K562 (cell line): ENCODE measurements around the gene SLC2A8. TPM values are rescaled to one million over a fixed set of nuclear protein-coding genes. Genes with fewer than 3 reads are reported as not detected.

Experiments
- ATAC-seq: fragments of 200-7000 bp; cut with Tn5 transposase; 3 replicates; pipeline ENCODE4 v1.9.1; 2020; ENCODE audit warnings: moderate library complexity
- BruUV-seq: library from RNA; stranded (reverse); fragments of 400-500 nt; replicated peaks from 2 replicates; lab custom pipeline; 2021; lab: Mats Ljungman, UMichigan
- CTCF ChIA-PET: fragments of 300-600 bp; formaldehyde crosslinking; extraction: SDS; loops from one replicate; lab custom pipeline; 2021; ENCODE audit warnings: low intra/inter-chr PET ratio; lab: Yijun Ruan, JAX
- POLR2A ChIA-PET: fragments of 300-600, 350-650 bp; sonication (Branson Sonifier 250); formaldehyde crosslinking; extraction: SDS; loops from one replicate; lab custom pipeline; 2021; ENCODE audit warnings: antibody characterized with exemption, inconsistent platforms; lab: Yijun Ruan, JAX
- DNase-seq, 4 experiments: peaks; one replicate each; pipeline versions ENCODE4 v3.0.0 to v3.0.0-alpha.2; 2011 to 2018; ENCODE audit warnings: low spot score in 3 of 4, mixed read lengths in 3 of 4; ENCODE audit errors: extremely low read depth in 1 of 4
- FAIRE-seq: peaks from 2 replicates; lab custom pipeline; 2011; peaks lifted over from hg19 to GRCh38; lab: Jason Lieb, UNC
- H2AFZ ChIP-seq: 2 replicates; pipeline ENCODE4 v1.6.0; 2011; ENCODE audit warnings: low read depth, low read length, control low read depth, inconsistent platforms
- H3K27ac ChIP-seq: fragments of 200-600 bp; 3 replicates; pipeline ENCODE4 v1.8.0; 2011; ENCODE audit warnings: low read depth, mild to moderate bottlenecking, control low read depth, inconsistent platforms, low read length, moderate library complexity, mixed read lengths; ENCODE audit errors: extremely low read depth
- H3K27me3 ChIP-seq, 2 experiments: fragments of 300-600 bp in 1 of 2; 2 replicates in 1 of 2; 3 replicates in 1 of 2; pipeline versions ENCODE4 v1.6.0 to v1.8.0; 2011; ENCODE audit warnings: inconsistent platforms in 2 of 2, low read length in 2 of 2, mild to moderate bottlenecking in 1 of 2, mixed read lengths in 1 of 2, moderate library complexity in 1 of 2; ENCODE audit not compliant: control insufficient read depth in 2 of 2, insufficient read depth in 2 of 2
- H3K36me3 ChIP-seq: fragments of 300-600 bp; 3 replicates; pipeline ENCODE4 v1.8.0; 2011; ENCODE audit warnings: mild to moderate bottlenecking, low read length, inconsistent platforms; ENCODE audit not compliant: control insufficient read depth, insufficient read depth
- H3K4me1 ChIP-seq, 2 experiments: fragments of 200-600 bp in 1 of 2; replicated peaks in 1 of 2; 2 replicates in 1 of 2; 3 replicates in 1 of 2; pipeline versions ENCODE4 v1.5.1 to v1.8.0; 2011; ENCODE audit warnings: inconsistent platforms in 2 of 2, low read length in 2 of 2, mild to moderate bottlenecking in 1 of 2, mixed read lengths in 1 of 2, moderate library complexity in 1 of 2; ENCODE audit not compliant: control insufficient read depth in 2 of 2, insufficient read depth in 2 of 2
- H3K4me2 ChIP-seq: 2 replicates; pipeline ENCODE4 v1.6.1; 2011; ENCODE audit warnings: low read length, control low read depth, inconsistent platforms, mixed read lengths; ENCODE audit not compliant: insufficient read depth
- H3K4me3 ChIP-seq: fragments of 200-600 bp; sonication (generic), shearing (Covaris generic); 2 replicates; pipeline ENCODE4 v1.5.1; 2016; ENCODE audit warnings: control low read depth, inconsistent platforms
- H3K79me2 ChIP-seq: fragments of 200-600 bp; 3 replicates; pipeline ENCODE4 v1.8.0; 2011; ENCODE audit warnings: low read length, inconsistent platforms; ENCODE audit not compliant: control insufficient read depth, insufficient read depth
- H3K9ac ChIP-seq, 2 experiments: 2 replicates each; pipeline versions ENCODE4 v1.6.0 to v1.6.1; 2011; ENCODE audit warnings: low read depth in 2 of 2, low read length in 2 of 2, control low read depth in 1 of 2, inconsistent platforms in 1 of 2, mild to moderate bottlenecking in 1 of 2, mixed read lengths in 1 of 2; ENCODE audit not compliant: insufficient read depth in 1 of 2
- H3K9me1 ChIP-seq: one replicate; pipeline ENCODE4 v1.6.0; 2011; ENCODE audit warnings: inconsistent platforms, mild to moderate bottlenecking, low read length, moderate library complexity; ENCODE audit not compliant: control insufficient read depth, insufficient read depth
- H3K9me3 ChIP-seq: replicated peaks from 2 replicates; pipeline ENCODE4 v1.5.1; 2011; ENCODE audit warnings: low read depth, low read length, inconsistent platforms; ENCODE audit not compliant: control insufficient read depth, insufficient read depth
- H4K20me1 ChIP-seq: replicated peaks from 2 replicates; pipeline ENCODE4 v1.6.1; 2011; ENCODE audit warnings: low read length, inconsistent platforms, mixed read lengths; ENCODE audit not compliant: control insufficient read depth, insufficient read depth
- ATF1 ChIP-seq, 2 experiments: fragments of 450-650 bp in 1 of 2; IDR thresholded peaks; 2 replicates each; pipeline ENCODE4 v1.6.1; 2016; ENCODE audit warnings: missing compliant biosample characterization in 1 of 2, missing genetic modification characterization in 1 of 2
- CHD1 ChIP-seq: fragments of 200-600 bp; sonication (generic); IDR thresholded peaks from one replicate; pipeline ENCODE4 v1.6.1; 2012; ENCODE audit warnings: mild to moderate bottlenecking, moderate library complexity, low read length, inconsistent platforms
- FOS ChIP-seq: IDR thresholded peaks from 3 replicates; pipeline ENCODE4 v1.6.1; 2011; ENCODE audit not compliant: insufficient read length; ENCODE audit errors: extremely low read depth
- HNRNPLL ChIP-seq: fragments of 200-400 bp; formaldehyde crosslinking; IDR thresholded peaks from 2 replicates; pipeline ENCODE4 v1.6.1; 2017; ENCODE audit warnings: low read length, low read depth, mild to moderate bottlenecking; ENCODE audit not compliant: poor library complexity, severe bottlenecking
- ILF3 ChIP-seq: fragments of 450-650 bp; IDR thresholded peaks from 2 replicates; pipeline ENCODE4 v1.6.1; 2018; ENCODE audit warnings: antibody characterized with exemption, mild to moderate bottlenecking, moderate library complexity, borderline replicate concordance
- KDM4B ChIP-seq, 2 experiments: fragments of 450-650 bp in 1 of 2; sonication (generic) in 1 of 2; IDR thresholded peaks; 2 replicates each; pipeline ENCODE4 v1.6.1; 2016 to 2017; ENCODE audit warnings: borderline replicate concordance in 2 of 2, antibody characterized with exemption in 1 of 2, low read depth in 1 of 2, mild to moderate bottlenecking in 1 of 2
- MBD2 ChIP-seq: sonication (generic); IDR thresholded peaks from 2 replicates; pipeline ENCODE4 v1.6.1; 2016; ENCODE audit warnings: low read depth, borderline replicate concordance
- MCM2 ChIP-seq: fragments of 450-650 bp; IDR thresholded peaks from 2 replicates; pipeline ENCODE4 v1.6.1; 2017; ENCODE audit warnings: low read depth, mild to moderate bottlenecking
- PML ChIP-seq: IDR thresholded peaks from 2 replicates; pipeline ENCODE4 v1.6.1; 2012; ENCODE audit warnings: low read length, inconsistent platforms
- RFX5 ChIP-seq: IDR thresholded peaks from 2 replicates; pipeline ENCODE4 v1.6.1; 2011; ENCODE audit warnings: low read depth, mild to moderate bottlenecking, improper control_type of control experiment, low read length
- SRF ChIP-seq, 2 experiments: fragments of 250-450, 450-650 bp in 1 of 2; sonication (Bioruptor Pico) in 1 of 2; sonication (generic) in 1 of 2; formaldehyde crosslinking; IDR thresholded peaks; 2 replicates each; pipeline versions ENCODE4 v1.5.0 to v1.5.1; 2020 to 2022; ENCODE audit warnings: mild to moderate bottlenecking in 1 of 2, missing genetic modification reagents in 1 of 2
- WGBS: fragments of 100-300 bp; shearing (Covaris generic); methylation state at CpG from one replicate; pipeline ENCODE4 v1.1.6; 2016; ENCODE audit warnings: low coverage, mixed read lengths; ENCODE audit not compliant: insufficient coverage; ENCODE audit errors: missing lambda C conversion rate; 5-methylcytosine and 5-hydroxymethylcytosine counted together
- in situ Hi-C: fragments of 300-500 bp; cut with MboI; formaldehyde crosslinking; loops from 4 replicates; pipeline ENCODE4 v1.15.0; 2018; ENCODE audit warnings: inconsistent platforms, mixed read lengths
- intact Hi-C: fragments of 100-400 bp; cut with micrococcal nuclease; formaldehyde crosslinking; loops from 2 replicates; pipeline ENCODE4 v1.14.2; 2022
- polyA plus RNA-seq, 8 experiments: library from polyadenylated mRNA; depleted of rRNA in 4 of 8; stranded (reverse) in 5 of 8; unstranded in 3 of 8; fragments of >200 nt; fragmentation: Nextera tagmentation in 2 of 8; fragmentation: Illumina TruSeq in 1 of 8; extraction: Ambion mirVana in 2 of 8; extraction: Trizol in 1 of 8; gene quantifications; 2 replicates each; pipeline versions ENCODE4 v1.2.1 to v1.2.3, GENCODE V29; 2011 to 2014; ENCODE audit warnings: inconsistent platforms in 1 of 8, missing spikeins in 1 of 8
- total RNA-seq, 7 experiments: library from RNA; depleted of rRNA in 6 of 7; stranded (reverse); fragments of >200 nt in 6 of 7; fragmentation: Illumina TruSeq in 2 of 7; extraction: Trizol in 2 of 7; gene quantifications; 2 replicates each; pipeline versions ENCODE4 v1.2.1 to v1.2.3, GENCODE V29; 2011 to 2021; ENCODE audit warnings: low replicate concordance in 1 of 7
- TF ChIP-seq, protein P1 (sequence below): fragments of 250-450 bp; sonication (Bioruptor Pico); IDR thresholded peaks from 2 replicates; pipeline ENCODE4 v1.5.0; 2021
- TF ChIP-seq, protein P2 (sequence below): fragments of 450-650 bp; IDR thresholded peaks from 2 replicates; pipeline ENCODE4 v1.6.1; 2018; ENCODE audit not compliant: partially characterized antibody
- TF ChIP-seq, protein P3 (sequence below), 3 experiments: IDR thresholded peaks in 2 of 3; conservative IDR thresholded peaks in 1 of 3; 2 replicates each; pipeline ENCODE4 v1.5.1; 2011 to 2012; ENCODE audit warnings: low read length in 3 of 3, mild to moderate bottlenecking in 3 of 3, control low read depth in 2 of 3, improper control_type of control experiment in 1 of 3, inconsistent platforms in 1 of 3, low read depth in 1 of 3, mixed read lengths in 1 of 3, moderate library complexity in 1 of 3; ENCODE audit not compliant: insufficient read depth in 2 of 3

The SLC2A8 gene
- total and polyA plus RNA-seq, 9 of the 15 experiments (the other 6 are each of a cell fraction or from before 2014, with no cell fraction given): 0.13 to 12.9 (median 5.2) TPM

DNA sequence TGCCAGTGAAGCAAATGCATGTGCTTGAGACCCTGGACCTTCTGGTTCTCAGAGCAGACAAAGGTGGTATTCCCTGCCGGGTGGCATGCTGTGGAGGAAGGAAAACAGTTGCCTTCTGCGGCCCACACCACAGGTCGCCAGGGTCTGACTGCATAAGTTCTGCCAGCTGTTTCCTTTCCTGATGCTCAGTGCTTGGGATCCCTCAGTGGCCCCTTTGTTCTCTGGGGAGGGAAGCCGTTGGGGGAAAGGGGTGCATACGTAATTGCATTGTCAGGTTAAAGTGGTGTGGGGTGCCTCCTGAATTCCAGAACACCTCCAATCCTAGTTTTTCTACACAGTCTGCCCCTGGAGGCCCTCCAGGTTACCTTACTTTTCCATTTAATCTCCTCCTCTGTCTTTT is 43.1 kb upstream of the SLC2A8 start:
- DNase-seq (no peak), FAIRE-seq (no peak), ATAC-seq (no peak)
- H3K4me1 ChIP-seq: no peaks in the 10 kb centered on the region
- no TSS peak for BruUV-seq
- in situ Hi-C loops: no loop called here
- ChIA-PET CTCF (interaction anchor here (0.7 kb wide), 1 partner anchor 90 kb away, joined by 4 read pairs; no protein-coding TSS in a partner anchor), POLR2A (interaction anchor here (0.6 to 0.7 kb wide), 2 partner anchors 45 to 68 kb away, joined by 3 read pairs; no protein-coding TSS in a partner anchor)
- peaks cover 34 to 40% of the 10 kb centered on the region in 2 experiments for H3K27me3 ChIP-seq
- intact Hi-C loops: no loop called here
- WGBS: 0% methylated on average over 5 of the region's 5 CpGs
- H3K9ac ChIP-seq: no peak overlapping the region
- no peaks in the 10 kb centered on the region for H3K9me3 ChIP-seq
- H3K79me2 ChIP-seq: no peaks in the 10 kb centered on the region
- 0 out of 2 replicates have a peak, but pooled peaks cover 3% of the 10 kb centered on the region for H4K20me1 ChIP-seq
- no peak overlapping the region for H3K4me3 ChIP-seq
- H3K9me1 ChIP-seq: no peaks in the 10 kb centered on the region
- H2AFZ ChIP-seq: no peak overlapping the region
- H3K36me3 ChIP-seq: no peaks in the 10 kb centered on the region
- H3K4me2 ChIP-seq: no peak overlapping the region
- H3K27ac ChIP-seq: no peak overlapping the region
- TF ChIP-seq FOS: no peak
- no peak for TF ChIP-seq HNRNPLL
- TF ChIP-seq MCM2: no peak
- TF ChIP-seq RFX5: no peak
- TF ChIP-seq, protein P1, sequence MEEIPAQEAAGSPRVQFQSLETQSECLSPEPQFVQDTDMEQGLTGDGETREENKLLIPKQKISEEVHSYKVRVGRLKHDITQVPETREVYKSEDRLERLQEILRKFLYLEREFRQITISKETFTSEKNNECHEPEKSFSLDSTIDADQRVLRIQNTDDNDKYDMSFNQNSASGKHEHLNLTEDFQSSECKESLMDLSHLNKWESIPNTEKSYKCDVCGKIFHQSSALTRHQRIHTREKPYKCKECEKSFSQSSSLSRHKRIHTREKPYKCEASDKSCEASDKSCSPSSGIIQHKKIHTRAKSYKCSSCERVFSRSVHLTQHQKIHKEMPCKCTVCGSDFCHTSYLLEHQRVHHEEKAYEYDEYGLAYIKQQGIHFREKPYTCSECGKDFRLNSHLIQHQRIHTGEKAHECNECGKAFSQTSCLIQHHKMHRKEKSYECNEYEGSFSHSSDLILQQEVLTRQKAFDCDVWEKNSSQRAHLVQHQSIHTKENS (CRISPR knock-in tag): no peak
- no peak for TF ChIP-seq PML
- TF ChIP-seq ATF1 (CRISPR knock-in tag; IDR thresholded peaks at IDR 0.05): no peak
- TF ChIP-seq ATF1 (tag; IDR thresholded peaks at IDR 0.05): no peak
- no peak for TF ChIP-seq KDM4B (IDR thresholded peaks at IDR 0.05; ENCODE audit: borderline replicate concordance in 2 of 2, low read depth in 1 of 2)
- TF ChIP-seq MBD2: no peak
- TF ChIP-seq CHD1: no peak
- no peak for TF ChIP-seq ILF3
- TF ChIP-seq SRF (CRISPR knock-in tag; IDR thresholded peaks at IDR 0.05): no peak
- TF ChIP-seq, protein P2, sequence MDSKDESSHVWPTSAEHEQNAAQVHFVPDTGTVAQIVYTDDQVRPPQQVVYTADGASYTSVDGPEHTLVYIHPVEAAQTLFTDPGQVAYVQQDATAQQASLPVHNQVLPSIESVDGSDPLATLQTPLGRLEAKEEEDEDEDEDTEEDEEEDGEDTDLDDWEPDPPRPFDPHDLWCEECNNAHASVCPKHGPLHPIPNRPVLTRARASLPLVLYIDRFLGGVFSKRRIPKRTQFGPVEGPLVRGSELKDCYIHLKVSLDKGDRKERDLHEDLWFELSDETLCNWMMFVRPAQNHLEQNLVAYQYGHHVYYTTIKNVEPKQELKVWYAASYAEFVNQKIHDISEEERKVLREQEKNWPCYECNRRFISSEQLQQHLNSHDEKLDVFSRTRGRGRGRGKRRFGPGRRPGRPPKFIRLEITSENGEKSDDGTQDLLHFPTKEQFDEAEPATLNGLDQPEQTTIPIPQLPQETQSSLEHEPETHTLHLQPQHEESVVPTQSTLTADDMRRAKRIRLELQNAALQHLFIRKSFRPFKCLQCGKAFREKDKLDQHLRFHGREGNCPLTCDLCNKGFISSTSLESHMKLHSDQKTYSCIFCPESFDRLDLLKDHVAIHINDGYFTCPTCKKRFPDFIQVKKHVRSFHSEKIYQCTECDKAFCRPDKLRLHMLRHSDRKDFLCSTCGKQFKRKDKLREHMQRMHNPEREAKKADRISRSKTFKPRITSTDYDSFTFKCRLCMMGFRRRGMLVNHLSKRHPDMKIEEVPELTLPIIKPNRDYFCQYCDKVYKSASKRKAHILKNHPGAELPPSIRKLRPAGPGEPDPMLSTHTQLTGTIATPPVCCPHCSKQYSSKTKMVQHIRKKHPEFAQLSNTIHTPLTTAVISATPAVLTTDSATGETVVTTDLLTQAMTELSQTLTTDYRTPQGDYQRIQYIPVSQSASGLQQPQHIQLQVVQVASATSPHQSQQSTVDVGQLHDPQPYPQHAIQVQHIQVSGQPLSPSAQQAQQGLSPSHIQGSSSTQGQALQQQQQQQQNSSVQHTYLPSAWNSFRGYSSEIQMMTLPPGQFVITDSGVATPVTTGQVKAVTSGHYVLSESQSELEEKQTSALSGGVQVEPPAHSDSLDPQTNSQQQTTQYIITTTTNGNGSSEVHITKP: no peak
- TF ChIP-seq, protein P3, sequence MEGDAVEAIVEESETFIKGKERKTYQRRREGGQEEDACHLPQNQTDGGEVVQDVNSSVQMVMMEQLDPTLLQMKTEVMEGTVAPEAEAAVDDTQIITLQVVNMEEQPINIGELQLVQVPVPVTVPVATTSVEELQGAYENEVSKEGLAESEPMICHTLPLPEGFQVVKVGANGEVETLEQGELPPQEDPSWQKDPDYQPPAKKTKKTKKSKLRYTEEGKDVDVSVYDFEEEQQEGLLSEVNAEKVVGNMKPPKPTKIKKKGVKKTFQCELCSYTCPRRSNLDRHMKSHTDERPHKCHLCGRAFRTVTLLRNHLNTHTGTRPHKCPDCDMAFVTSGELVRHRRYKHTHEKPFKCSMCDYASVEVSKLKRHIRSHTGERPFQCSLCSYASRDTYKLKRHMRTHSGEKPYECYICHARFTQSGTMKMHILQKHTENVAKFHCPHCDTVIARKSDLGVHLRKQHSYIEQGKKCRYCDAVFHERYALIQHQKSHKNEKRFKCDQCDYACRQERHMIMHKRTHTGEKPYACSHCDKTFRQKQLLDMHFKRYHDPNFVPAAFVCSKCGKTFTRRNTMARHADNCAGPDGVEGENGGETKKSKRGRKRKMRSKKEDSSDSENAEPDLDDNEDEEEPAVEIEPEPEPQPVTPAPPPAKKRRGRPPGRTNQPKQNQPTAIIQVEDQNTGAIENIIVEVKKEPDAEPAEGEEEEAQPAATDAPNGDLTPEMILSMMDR (IDR thresholded peaks at IDR 0.05 in 2 of 3, conservative IDR thresholded peaks at IDR 0.05 in 1 of 3; ENCODE audit: insufficient read depth in 2 of 3, low read depth in 1 of 3, low read length in 3 of 3): no peak
